GM20431 (cell line): ENCODE measurements around the gene ARAP2.
"Not testable (repeated sequence)": the region's sequence is repeated elsewhere in the genome, so short reads cannot be mapped to it uniquely, and the experiment has no call there.

ENCODE experiments used
- in situ Hi-C: fragments of 300-500 bp; cut with MseI, MboI; formaldehyde crosslinking; loops from one replicate; pipeline ENCODE4 v1.15.0; 2020; ENCODE audit warnings: low sequenced_read_pairs; ENCODE audit not compliant: unreplicated experiment

ARAP2 gene

DNA sequence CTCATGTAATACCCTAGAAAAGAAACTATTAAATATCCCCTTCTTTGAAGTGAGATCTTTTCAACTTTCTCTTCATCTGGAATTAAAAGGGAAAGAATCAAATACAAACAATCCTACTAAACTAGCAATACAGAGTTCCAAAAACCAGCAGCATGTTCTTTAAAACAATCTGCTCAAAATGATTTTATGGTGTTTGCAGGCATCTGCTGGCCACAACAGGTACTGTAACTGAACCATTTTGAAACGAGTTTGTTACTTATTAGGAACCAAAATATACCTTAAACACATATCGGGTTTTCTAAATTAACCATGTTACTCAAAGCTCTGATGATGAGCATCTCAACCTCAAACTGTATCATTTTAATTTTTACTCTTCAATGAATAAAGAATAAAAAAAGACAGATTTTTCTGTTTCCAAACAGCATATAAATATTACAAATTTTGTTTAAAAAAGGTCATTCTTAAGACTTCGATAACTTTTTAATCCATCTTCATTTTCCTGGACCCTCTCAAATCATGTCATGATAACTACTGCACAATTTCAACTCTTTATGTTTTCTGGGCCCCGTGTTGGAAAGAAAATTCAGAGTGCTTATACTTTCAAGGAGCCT lies 56.5 kb downstream of the ARAP2 start:
- in situ Hi-C loops = no loop called here

DNA sequence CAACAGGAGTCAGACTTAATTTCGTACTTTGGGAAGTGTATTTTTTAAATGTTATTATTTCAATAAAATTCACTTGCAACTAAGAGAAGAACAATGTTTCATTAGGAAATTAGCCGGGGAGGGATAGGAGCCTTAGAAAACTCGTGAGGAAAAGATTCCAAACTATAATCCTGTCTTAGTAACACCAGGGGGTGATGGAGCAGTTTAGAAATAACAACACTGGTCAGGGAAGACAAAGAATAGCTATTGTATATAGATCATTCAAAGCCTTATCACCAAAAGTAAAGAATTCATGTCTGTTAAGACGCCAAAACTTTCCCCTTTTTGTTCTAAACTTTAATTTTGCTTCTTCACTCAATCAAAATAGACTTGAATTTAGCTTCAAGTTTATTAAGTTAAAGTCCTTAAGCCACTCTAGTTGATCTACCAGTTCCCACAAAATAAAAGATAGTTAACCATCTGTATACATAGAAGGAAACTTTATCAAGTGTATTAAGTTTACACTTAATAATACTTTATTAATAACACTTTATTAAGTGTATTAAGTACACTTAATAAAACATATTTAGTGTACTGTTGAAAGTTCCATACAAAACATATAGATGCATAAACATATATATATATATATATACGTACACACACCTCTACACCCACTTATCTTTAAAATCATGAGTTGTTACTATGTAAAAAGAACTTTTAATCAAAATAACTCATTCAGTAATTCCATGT lies 60.5 kb downstream of the ARAP2 start:
- in situ Hi-C loops = no loop called here

DNA sequence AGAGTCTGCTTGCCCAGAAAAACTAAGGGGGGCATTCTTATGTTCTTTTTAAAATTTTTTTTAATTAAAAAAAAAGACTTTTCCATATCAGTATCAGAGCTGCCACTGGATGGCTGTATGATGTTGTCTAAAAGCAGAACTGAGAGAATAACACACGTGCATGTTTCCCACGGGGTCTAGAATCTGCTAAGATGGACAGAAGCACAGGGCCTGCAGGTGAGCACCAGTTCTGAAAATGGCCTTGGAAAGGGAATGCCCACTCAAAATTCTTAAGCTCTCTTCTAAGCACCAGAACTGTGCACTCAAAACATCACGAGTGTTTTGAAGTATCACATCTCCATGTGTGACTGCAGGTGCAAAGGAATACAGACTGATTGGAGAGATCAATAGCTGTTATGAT lies 61.1 kb downstream of the ARAP2 start:
- in situ Hi-C loops = no loop called here

- in situ Hi-C loops = not testable (repeated sequence)
Observed at GRCh38 chr4:36182315-36182714, 62.0 kb downstream of the ARAP2 start.

- in situ Hi-C loops = no loop called here
Observed at GRCh38 chr4:36180206-36180605, 64.1 kb downstream of the ARAP2 start.

GRCh38 chr4:36178484-36178883 lies 65.8 kb downstream of the ARAP2 start:
- in situ Hi-C loops = no loop called here

DNA sequence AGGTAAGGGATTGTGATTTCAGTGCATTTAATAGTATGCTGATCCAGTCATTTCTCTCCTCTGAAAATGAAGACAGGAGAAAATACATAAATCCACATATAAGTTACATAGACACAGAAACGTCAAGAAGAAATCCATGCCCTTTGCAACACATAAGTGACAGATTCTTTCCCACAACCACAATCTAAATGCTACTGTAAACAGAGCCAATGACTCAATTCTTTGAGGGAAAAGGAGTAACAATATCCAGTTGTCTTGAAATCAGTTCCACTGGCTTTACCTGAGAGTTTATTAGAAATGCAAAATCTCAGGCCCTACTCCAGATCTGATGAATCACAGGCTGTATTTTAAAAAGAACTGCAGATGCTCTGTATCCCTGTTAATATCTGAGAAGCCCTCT lies 66.4 kb downstream of the ARAP2 start:
- in situ Hi-C loops = no loop called here

- in situ Hi-C loops = no loop called here
Observed at GRCh38 chr4:36174570-36174969, 69.7 kb downstream of the ARAP2 start.

DNA sequence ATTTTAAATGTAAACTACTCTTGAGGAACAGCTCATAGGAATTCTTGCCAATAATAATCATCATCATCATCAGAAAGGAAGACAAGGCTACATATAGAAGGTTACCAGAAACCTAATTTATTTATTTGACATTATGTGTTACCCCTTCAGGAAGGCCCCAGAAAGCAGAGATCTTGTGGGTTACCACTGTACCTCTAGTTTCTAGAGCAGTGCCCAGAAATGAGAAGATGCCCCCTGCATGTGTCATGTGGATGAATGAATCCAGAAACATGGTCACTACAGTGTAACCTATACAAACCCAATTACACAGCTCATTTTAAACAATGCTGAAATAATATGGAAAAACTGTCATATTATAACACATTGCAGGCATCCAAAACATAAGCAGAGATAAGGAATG lies 70.4 kb downstream of the ARAP2 start:
- in situ Hi-C loops = no loop called here

DNA sequence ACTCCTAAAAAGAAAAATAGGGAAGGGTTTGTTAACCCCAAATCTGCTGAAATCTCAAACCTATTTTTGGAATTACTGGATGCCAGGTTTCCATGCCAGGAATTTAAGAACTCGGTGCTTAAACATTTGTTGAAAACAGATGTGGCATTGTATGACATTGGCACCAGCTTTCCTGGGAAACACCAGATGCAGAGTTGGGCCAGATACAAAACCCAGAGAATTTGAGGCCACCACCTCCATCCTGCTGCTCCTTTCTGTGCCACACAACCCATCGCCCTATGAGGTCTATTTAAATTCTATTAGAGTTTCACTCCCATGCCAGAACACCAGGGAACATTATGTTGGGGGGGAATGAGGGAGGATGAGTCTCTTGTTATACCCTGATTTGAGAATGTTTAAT lies 71.7 kb downstream of the ARAP2 start:
- in situ Hi-C loops = no loop called here

DNA sequence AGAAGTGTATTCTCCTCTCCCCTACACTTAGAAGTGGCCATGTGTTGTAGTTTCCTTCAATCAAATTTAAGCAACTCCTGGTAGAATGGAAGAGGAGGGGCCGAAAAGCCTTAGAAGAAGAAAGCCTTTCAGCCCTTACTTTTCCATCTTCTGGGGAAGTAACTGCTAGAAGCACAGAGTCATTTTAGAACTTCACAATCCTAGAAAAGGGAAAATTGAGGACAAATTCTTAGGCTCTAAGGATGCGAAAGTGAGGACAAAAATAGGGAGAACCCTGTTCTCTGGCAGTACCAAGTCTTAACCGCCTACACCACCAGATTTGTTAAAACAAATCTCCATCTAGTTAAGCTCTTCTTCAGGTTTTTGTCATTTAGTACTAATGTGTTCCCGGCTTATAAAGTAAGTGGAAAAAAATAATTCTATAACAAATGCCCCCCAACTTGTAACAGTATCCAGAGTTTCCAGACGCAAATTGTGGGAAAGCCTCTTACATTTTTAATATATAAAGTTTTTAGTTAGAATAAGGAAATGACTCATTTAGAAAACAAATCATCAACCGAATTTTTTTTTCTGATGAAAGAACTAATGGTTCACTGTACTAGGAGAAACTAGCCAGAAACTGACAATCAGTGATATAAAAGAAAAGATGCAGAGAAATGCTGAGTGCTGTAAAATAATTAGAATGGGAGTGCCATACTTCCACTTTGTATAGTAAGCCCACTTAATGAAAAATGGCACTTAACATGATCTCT lies 76.0 kb downstream of the ARAP2 start:
- in situ Hi-C loops = no loop called here

GRCh38 chr4:36165631-36166005 lies 78.7 kb downstream of the ARAP2 start:
- in situ Hi-C loops = no loop called here

GRCh38 chr4:36164900-36165630 lies 79.2 kb downstream of the ARAP2 start:
- in situ Hi-C loops = no loop called here

DNA sequence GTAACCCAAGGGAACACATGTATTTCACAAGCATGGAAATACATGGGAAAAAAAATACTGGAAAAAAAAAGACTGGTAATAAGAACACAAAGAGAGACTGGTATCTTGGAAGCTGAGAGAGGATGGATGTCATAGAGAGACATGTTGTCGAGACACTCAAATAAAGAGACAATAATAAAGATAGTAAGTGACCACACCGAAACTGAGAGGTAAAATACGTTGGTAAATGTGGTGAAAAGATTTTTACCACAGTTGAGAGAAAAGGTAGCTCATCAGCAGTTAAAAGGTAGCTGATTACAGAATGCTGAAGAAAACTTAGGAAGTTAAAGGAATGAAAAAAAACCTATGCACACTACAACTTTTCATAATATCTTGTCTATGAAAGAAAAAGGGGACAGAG lies 81.1 kb downstream of the ARAP2 start:
- in situ Hi-C loops = no loop called here

GRCh38 chr4:36159208-36159607 lies 85.1 kb downstream of the ARAP2 start:
- in situ Hi-C loops = no loop called here

DNA sequence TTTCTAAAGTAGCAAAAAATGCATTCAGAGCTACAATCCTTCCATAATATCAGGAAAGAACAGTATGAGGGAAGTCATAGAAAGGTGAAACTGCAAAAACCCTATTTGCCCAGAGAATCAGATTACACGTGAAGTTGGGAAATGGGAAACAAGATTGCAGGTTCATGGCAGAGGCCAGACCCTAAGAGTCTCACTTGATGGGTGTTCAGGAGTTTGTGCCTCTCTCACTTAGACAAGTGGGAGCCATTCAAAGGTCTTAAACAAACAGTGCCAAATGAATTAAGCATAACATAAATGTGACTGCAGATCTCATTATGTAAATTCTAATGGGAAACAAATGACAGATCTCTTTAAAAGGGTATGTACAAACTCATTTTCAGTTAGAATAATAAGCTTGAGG lies 91.6 kb downstream of the ARAP2 start:
- in situ Hi-C loops = no loop called here

DNA sequence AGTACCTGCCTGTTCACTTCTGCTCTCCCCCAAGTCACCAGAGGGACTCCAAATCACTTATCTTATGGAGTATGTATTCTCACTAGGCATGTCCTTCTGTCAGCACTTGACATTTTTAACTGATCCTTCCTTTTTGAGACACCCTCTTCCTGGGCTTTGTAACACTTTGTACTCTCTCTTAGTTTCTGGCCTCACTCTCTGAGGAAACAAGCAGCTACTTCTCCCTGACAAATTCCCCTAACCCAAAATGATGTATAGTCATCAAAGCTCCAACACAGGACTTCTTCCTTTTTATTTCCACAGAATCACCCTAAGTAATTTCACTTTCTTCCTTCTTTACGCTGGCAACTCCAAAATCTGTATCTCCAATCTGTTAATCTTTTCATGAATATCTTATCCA lies 101.8 kb downstream of the ARAP2 start:
- in situ Hi-C loops = no loop called here

- in situ Hi-C loops = no loop called here
Observed at GRCh38 chr4:36141186-36141585, 103.1 kb downstream of the ARAP2 start.

GRCh38 chr4:36140421-36140820 lies 103.9 kb downstream of the ARAP2 start:
- in situ Hi-C loops = no loop called here

- in situ Hi-C loops = no loop called here
Observed at GRCh38 chr4:36138220-36138619, 106.1 kb downstream of the ARAP2 start.

GRCh38 chr4:36137336-36137735 lies 107.0 kb downstream of the ARAP2 start:
- in situ Hi-C loops = no loop called here
